ENCODE measurements around the gene FRMD3.

The FRMD3 gene

GRCh38 chr9:83219154-83219923 lies 318.9 kb downstream of the FRMD3 start:
- no peak for ATAC-seq

- no peak for ATAC-seq
Observed at GRCh38 chr9:83218411-83219090, 319.6 kb downstream of the FRMD3 start.

- no peak for ATAC-seq
Observed at GRCh38 chr9:83209188-83209731, 328.9 kb downstream of the FRMD3 start.

GRCh38 chr9:83208065-83208850 lies 329.9 kb downstream of the FRMD3 start:
- no peak for ATAC-seq

DNA sequence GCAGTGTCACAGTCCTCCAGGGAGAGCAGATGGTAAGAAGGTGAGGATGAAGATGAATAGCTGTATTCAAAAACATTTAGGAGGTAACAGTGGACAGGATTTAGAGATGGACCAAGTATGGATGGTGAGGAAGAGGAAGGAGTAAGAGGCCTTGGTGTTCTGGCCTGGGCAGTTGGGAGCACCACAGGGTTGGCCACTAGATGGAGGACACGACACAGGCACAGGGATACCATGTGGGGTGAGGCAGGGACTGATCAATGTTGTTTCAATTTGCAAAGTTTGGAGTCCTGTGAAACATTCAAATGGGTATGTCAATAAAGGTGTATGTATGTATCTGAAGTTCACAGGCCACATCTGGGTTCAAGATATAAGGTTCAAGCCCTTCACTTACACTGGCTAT lies 334.2 kb downstream of the FRMD3 start:
- no peak for ATAC-seq

- ATAC-seq = no peak
Observed at GRCh38 chr9:83200531-83200930, 337.7 kb downstream of the FRMD3 start.

- ATAC-seq = no peak
Observed at GRCh38 chr9:83199832-83200231, 338.4 kb downstream of the FRMD3 start.

GRCh38 chr9:83199240-83199639 lies 339.0 kb downstream of the FRMD3 start:
- no peak for ATAC-seq

GRCh38 chr9:83198371-83198770 lies 339.8 kb downstream of the FRMD3 start:
- ATAC-seq = no peak

DNA sequence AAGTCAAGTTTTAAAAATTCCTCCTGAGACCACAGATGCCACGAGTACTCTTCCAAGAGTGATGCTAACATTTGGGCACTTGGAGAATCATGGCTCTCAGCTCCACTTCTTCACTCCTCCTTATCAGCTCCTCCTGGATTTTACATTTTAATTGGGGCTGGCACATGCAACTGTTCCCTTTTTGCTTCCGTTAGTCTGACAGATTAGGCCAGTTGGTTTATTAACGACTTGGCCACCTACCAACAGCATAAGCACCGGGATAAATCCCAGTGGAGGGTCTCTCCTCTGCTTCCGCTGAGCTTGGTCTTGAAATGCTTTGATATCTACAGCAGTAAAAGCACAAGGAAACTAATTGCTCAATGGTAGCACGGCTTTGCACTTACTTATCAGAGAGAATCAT lies 340.6 kb downstream of the FRMD3 start:
- ATAC-seq = no peak

GRCh38 chr9:83196946-83197345 lies 341.3 kb downstream of the FRMD3 start:
- ATAC-seq = no peak

All from activated CD4-positive, CD25-positive, alpha-beta regulatory T cell treated with anti-CD3 and anti-CD28 coated beads, Interleukin-2, amount 50 U/mL, for 24 hours (primary cell).